HEK293 (cell line): Measurements from ENCODE around the gene PC.

Experiments used
- CTCF ChIP-seq: fragments of 450-650 bp; formaldehyde crosslinking; IDR thresholded peaks from 2 replicates; pipeline ENCODE4 v1.5.1; 2016; ENCODE audit warnings: missing biosample characterization, missing genetic modification characterization
- ZBTB26 ChIP-seq: fragments of 450-650 bp; formaldehyde crosslinking; optimal IDR thresholded peaks from 2 replicates; pipeline ENCODE3; 2016; ENCODE audit warnings: missing biosample characterization, mild to moderate bottlenecking, missing genetic modification characterization
- ZNF777 ChIP-seq: fragments of 450-650 bp; formaldehyde crosslinking; IDR thresholded peaks from 2 replicates; pipeline ENCODE4 v1.5.1; 2017; ENCODE audit warnings: missing biosample characterization, missing genetic modification characterization, borderline replicate concordance

- TF ChIP-seq ZBTB26 (tag by site-specific recombination) (no peak), ZNF777 (no peak), CTCF (tag by site-specific recombination) (no peak)
Observed at GRCh38 chr11:66975405-66976027, 17.3 kb upstream of the PC start.
